GM12892 (cell line): ENCODE measurements around the gene PTCD2.
"Not testable (repeated sequence)": the region's sequence is repeated elsewhere in the genome, so short reads cannot be mapped to it uniquely, and the experiment has no call there.

ENCODE experiments used
- DNase-seq: peaks from one replicate; pipeline ENCODE4 v3.0.0; 2011; ENCODE audit not compliant: insufficient read length
- FAIRE-seq: peaks from 2 replicates; lab custom pipeline; 2011; peaks lifted over from hg19 to GRCh38; lab: Jason Lieb, UNC
- POLR2A ChIP-seq: IDR thresholded peaks from 2 replicates; pipeline ENCODE4 v1.6.1; 2011; ENCODE audit warnings: low read depth, low read length, control low read depth
- POLR2AphosphoS5 ChIP-seq: IDR thresholded peaks from 2 replicates; pipeline ENCODE4 v1.6.1; 2011; ENCODE audit warnings: low read depth, low read length, control low read depth
- TAF1 ChIP-seq: IDR thresholded peaks from 2 replicates; pipeline ENCODE4 v1.6.1; 2011; ENCODE audit warnings: low read depth, mild to moderate bottlenecking, control low read depth, low read length, borderline replicate concordance

PTCD2 gene

GRCh38 chr5:72285424-72285821, 34.8 kb upstream of the PTCD2 start:
- FAIRE-seq (no peak), DNase-seq (no peak)
- TF ChIP-seq POLR2AphosphoS5: no peak
- TF ChIP-seq POLR2A: no peak
- TF ChIP-seq TAF1: no peak

- TF ChIP-seq POLR2AphosphoS5: no peak
- TF ChIP-seq POLR2A: no peak
- TF ChIP-seq TAF1: no peak
- no peak for DNase-seq
- FAIRE-seq: no peak
Measured at GRCh38 chr5:72286798-72287197, 33.4 kb upstream of the PTCD2 start.

GRCh38 chr5:72288924-72289323, 31.2 kb upstream of the PTCD2 start:
- FAIRE-seq (peak; percentile 54), DNase-seq (no peak)
- no peak for TF ChIP-seq TAF1
- no peak for TF ChIP-seq POLR2AphosphoS5
- no peak for TF ChIP-seq POLR2A

- FAIRE-seq: no peak
- TF ChIP-seq POLR2A (no peak), TAF1 (no peak), POLR2AphosphoS5 (no peak)
- DNase-seq: no peak
Measured at GRCh38 chr5:72290356-72291133, 29.6 kb upstream of the PTCD2 start.

GRCh38 chr5:72291601-72292000, 28.6 kb upstream of the PTCD2 start:
- no peak for FAIRE-seq
- DNase-seq: no peak
- TF ChIP-seq TAF1: no peak
- no peak for TF ChIP-seq POLR2A
- no peak for TF ChIP-seq POLR2AphosphoS5

DNA sequence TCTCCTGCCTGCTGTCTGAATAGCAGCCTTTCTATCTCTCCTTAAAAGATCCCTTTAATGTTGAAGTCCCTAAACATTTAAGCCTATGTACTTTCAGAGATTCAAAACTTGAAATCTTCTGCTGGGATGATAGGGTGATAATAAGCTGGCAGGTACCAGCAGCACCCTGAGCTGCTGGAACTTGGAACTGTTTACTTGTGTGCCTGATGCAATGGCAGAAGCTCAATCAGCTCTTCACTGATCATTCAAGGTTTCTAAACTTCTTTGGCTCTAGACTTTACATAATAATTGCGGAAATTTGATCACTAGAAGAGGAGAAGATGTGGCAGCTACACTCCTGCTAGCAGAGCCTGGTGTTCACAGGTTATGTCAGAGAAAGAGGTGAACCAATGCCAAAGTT, 27.8 kb upstream of the PTCD2 start:
- TF ChIP-seq TAF1 (no peak), POLR2A (no peak), POLR2AphosphoS5 (no peak)
- DNase-seq: no peak
- FAIRE-seq: peak; percentile 5

- DNase-seq (no peak), FAIRE-seq (no peak)
- TF ChIP-seq POLR2A: no peak
- no peak for TF ChIP-seq TAF1
- TF ChIP-seq POLR2AphosphoS5: no peak
Measured at GRCh38 chr5:72293495-72294055, 26.6 kb upstream of the PTCD2 start.

DNA sequence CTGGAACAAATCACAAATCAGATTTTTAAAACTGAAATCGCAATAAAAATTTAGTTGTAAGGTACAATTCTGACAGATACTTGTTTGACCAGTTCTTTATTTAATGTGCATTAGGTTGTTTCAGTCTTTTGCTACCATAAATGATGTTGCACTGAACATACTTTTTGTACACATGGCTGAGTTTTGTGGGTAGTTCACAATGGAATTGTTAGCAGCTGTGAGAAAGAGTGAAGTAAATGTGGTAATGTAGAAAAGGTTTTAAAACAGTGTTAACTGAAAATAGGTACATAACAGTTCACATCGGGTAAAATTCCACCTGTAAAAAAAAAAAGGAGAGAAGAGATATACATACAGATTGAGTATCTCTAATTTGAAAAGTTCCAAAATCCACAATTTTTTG, 25.7 kb upstream of the PTCD2 start:
- FAIRE-seq (peak; percentile 93), DNase-seq (no peak)
- TF ChIP-seq TAF1 (no peak), POLR2AphosphoS5 (no peak), POLR2A (no peak)

DNA sequence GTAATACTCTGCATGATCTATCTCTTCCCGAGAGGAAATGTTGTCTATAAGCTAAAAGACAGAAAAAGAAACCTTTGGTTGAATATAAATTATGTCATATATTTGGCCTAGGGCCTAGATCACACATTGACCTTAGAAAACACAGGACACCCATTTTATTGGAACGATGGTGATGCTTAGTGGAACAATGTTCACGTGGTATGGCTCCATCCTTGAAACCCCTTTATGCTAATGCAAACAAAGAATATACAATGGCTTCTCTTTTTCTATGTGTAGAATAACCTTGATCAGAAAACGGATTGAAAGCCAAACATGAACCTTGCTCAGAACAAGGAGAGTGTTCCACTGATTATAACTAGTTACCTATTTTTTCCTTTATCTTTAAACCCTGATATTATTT, 24.6 kb upstream of the PTCD2 start:
- TF ChIP-seq POLR2A (no peak), POLR2AphosphoS5 (no peak), TAF1 (no peak)
- no peak for FAIRE-seq
- no peak for DNase-seq

- FAIRE-seq (peak; percentile 30), DNase-seq (no peak)
- TF ChIP-seq TAF1 (no peak), POLR2A (no peak), POLR2AphosphoS5 (no peak)
Measured at GRCh38 chr5:72296256-72296655, 23.9 kb upstream of the PTCD2 start.

DNA sequence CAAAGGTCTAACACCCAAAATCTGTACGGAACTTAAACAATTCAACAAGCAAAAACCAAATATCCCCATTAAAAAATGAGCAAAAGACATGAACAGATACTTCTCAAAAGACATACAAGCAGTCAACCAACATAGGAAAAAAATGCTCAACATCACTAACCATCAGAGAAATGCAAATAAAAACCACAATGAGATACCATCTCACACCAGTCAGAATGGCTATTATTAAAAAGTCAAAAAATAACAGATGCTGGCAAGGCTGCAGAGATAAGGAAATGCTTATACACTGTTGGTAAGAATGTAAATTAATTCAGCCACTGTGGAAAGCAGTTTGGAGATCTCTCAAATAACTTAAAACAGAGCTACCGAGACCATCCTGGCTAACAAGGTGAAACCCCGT, 22.0 kb upstream of the PTCD2 start:
- not testable (repeated sequence) for DNase-seq
- peak; percentile 84 for FAIRE-seq

DNA sequence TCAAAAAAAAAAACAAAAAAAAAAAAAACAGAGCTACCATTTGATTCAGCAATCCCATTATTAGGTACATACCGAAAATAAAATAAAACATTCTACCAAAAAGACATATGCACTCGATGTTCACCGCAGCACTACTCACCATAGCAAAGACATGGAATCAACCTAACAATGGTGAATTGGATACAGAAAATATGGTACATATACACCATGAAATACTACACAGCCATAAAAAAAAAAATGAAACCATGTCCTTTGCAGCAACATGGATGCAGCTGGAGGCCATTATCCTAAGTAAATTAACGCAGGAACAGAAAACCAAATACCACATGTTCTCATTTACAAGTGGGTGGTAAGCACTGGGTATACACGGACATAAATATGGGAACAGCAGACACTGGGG, 21.5 kb upstream of the PTCD2 start:
- TF ChIP-seq TAF1: no peak
- no peak for TF ChIP-seq POLR2AphosphoS5
- no peak for TF ChIP-seq POLR2A
- no peak for DNase-seq
- FAIRE-seq: no peak
